Measurements from ENCODE around the gene GPI. TPM values are rescaled to one million over a fixed set of nuclear protein-coding genes. Genes with fewer than 3 reads are reported as not detected.

GPI gene
- total RNA-seq, 1 donor from 2014 or later: 533 TPM

- intact Hi-C loops (cut with DNase I): no loop called here
- DNase-seq (ENCODE audit: missing footprints) (no peak), ATAC-seq (no peak)
These were observed 61.2 kb downstream of the GPI start for GRCh38 chr19:34426096-34426661.

- intact Hi-C loops (cut with DNase I): loop anchor here (2.0 kb wide), 2 partner anchors 30 to 72 kb away; no protein-coding TSS in a partner anchor
- ATAC-seq (peak; percentile 75), DNase-seq (ENCODE audit: missing footprints) (no peak)
These were observed 63.7 kb downstream of the GPI start for GRCh38 chr19:34428549-34429285.

- intact Hi-C loops (cut with DNase I): loop anchor here (2.0 kb wide), 2 partner anchors 29 to 71 kb away; no protein-coding TSS in a partner anchor
- DNase-seq (ENCODE audit: missing footprints): no peak
- no peak for ATAC-seq
These were observed 64.6 kb downstream of the GPI start for GRCh38 chr19:34429553-34429952.

GRCh38 chr19:34430738-34431625 is 66.0 kb downstream of the GPI start:
- DNase-seq (ENCODE audit: missing footprints): no peak
- intact Hi-C loops (cut with DNase I): loop anchor here (5.0 kb wide), 1 partner anchor 51 kb away; the partner anchor contains the start of gene WTIP
- no peak for ATAC-seq

DNA sequence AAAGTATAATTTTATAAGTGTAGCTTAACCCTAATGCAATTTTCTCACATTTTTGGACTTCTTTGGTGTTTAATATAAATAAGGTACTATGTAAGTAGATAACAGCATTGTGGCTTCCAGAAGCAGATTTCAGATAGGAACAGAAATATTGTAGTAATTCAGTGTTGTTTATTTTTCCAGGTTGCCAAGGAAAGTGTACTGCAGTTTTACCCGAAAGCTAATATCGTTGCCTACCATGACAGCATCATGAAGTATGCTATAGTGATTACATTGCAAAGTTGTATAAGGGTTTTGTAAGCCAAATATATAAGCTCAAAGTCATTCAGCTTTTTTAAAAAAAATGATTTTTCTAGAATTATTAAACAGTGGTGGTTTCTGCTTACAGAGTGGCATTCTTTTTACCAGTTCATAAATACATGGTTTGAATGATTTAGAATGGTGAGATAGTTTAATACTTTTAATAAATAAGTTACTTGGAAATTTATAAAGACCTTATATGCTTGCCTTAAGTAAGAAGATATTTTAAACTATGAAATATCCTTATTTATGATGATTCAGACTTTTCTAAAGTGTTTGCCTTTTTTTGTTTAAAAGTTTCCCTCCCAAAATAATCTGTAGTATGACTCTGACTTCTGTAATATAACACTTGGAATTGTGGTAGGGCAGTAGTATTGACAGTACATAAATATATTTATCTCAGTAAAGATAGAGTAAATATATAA is 66.8 kb downstream of the GPI start:
- DNase-seq (ENCODE audit: missing footprints): no peak
- no peak for ATAC-seq
- intact Hi-C loops (cut with DNase I): loop anchor here (5.0 kb wide), 1 partner anchor 50 kb away; the partner anchor contains the start of gene WTIP

DNA sequence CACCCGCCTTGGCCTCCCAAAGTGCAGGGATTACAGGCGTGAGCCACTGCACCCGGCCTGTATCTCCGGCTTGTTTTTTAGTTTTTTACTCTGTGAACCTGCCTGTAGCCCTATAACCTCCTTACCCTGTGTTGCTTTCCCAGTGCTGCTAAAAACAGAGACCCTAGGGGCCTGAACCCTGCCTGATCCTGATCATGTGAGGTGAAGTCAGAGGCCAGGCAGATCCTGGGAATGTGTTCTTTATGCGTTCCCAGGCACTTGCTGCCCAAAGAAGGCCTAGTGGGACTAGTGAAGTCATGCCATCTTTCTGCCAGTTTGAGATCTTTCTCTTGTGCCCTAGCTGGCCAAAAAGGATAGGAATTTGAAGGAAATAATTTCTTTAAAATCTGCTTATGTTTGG is 67.8 kb downstream of the GPI start:
- ATAC-seq (peak; percentile 27), DNase-seq (ENCODE audit: missing footprints) (no peak)
- intact Hi-C loops (cut with DNase I): loop anchor here (5.0 kb wide), 1 partner anchor 50 kb away; the partner anchor contains the start of gene WTIP

DNA sequence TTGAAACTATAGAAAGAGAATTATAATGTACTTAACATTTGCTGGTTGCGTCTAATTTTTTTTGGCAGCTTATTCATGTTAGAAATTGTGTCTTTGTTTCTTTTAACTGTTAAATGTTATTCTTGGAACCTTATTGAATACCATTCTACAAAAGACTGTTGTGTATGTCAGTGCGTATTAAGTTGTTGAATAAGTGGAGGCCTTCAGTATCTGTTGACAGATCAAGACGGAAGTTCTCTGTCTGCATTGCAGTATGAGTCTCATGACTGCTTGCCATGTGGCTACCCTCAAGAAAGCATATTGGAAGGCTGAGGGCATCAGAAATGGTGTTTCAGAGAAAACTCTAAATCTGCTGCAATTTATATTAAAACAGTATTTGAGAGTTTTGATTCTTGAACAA is 71.7 kb downstream of the GPI start:
- DNase-seq (ENCODE audit: missing footprints) (no peak), ATAC-seq (no peak)
- intact Hi-C loops (cut with DNase I): no loop called here

DNA sequence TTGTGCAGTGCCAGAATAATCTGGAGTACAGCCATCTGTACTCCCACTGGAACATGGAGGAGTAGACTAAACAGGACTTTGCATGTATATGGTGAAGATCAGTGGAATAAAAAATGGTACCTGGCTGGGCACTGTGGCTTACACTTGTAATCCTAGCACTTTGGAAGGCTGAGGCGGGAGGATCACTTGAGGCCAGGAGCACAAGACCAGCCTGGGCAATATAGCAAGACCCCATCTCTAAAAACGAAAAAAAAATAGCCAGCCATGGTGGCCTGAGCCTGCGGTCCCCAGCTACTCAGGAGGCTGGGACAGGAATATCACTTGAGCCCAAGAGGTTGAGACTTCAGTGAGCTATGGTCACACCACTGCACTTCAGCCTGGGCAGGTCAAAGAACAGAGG is 83.2 kb downstream of the GPI start:
- ATAC-seq (no peak), DNase-seq (ENCODE audit: missing footprints) (no peak)
- intact Hi-C loops (cut with DNase I): no loop called here

Other genes with a start within 250 kb of the GPI start
- 70.6 TPM for gene LSM14A, start 192.7 kb upstream of the GPI start, total RNA-seq
- 16.3 TPM for gene GARRE1, start 110.6 kb upstream of the GPI start, total RNA-seq
- 10.6 TPM for gene PDCD2L, start 39.2 kb downstream of the GPI start, total RNA-seq
- 42.4 TPM for gene UBA2, start 63.2 kb downstream of the GPI start, total RNA-seq
- gene WTIP, start 116.6 kb downstream of the GPI start, total RNA-seq: 21.8 TPM

Data from Right ventricle myocardium inferior (tissue), 1 donor.